Measurements from ENCODE around the gene NPAS3.

- TF ChIP-seq EP300 (IDR thresholded peaks at IDR 0.05): no peak
- no peak for TF ChIP-seq CTCF (IDR thresholded peaks at IDR 0.05)
- no peak for TF ChIP-seq POLR2A (IDR thresholded peaks at IDR 0.05)
Observed at GRCh38 chr14:33471776-33472175, 533.1 kb downstream of the NPAS3 start.
